HG03571 (cell line): ENCODE data around the gene RAB28.

Experiments used
- ATAC-seq: cut with Tn5 transposase; IDR thresholded peaks from one replicate; pipeline ENCODE4 v1.9.1; 2021; ENCODE audit not compliant: unreplicated experiment

RAB28 gene

GRCh38 chr4:13511101-13511500 is 27.0 kb upstream of the RAB28 start:
- no peak for ATAC-seq

GRCh38 chr4:13509442-13509841 is 25.3 kb upstream of the RAB28 start:
- ATAC-seq: no peak

GRCh38 chr4:13504374-13504773 is 20.2 kb upstream of the RAB28 start:
- no peak for ATAC-seq

- ATAC-seq: no peak
Measured at GRCh38 chr4:13498469-13498868, 14.3 kb upstream of the RAB28 start.

- no peak for ATAC-seq
Measured at GRCh38 chr4:13496605-13497004, 12.5 kb upstream of the RAB28 start.

- no peak for ATAC-seq
Measured at GRCh38 chr4:13495753-13496152, 11.6 kb upstream of the RAB28 start.

GRCh38 chr4:13493793-13494192 is 9.7 kb upstream of the RAB28 start:
- no peak for ATAC-seq

GRCh38 chr4:13492747-13493146 is 8.6 kb upstream of the RAB28 start:
- no peak for ATAC-seq

- peak; percentile 31 for ATAC-seq
Measured at GRCh38 chr4:13484749-13485221, 645 bp upstream of the RAB28 start.

GRCh38 chr4:13483768-13484121 is 395 bp downstream of the RAB28 start:
- peak; percentile 22 for ATAC-seq

- no peak for ATAC-seq
Measured at GRCh38 chr4:13483136-13483767, 888 bp downstream of the RAB28 start.

- no peak for ATAC-seq
Measured at GRCh38 chr4:13481569-13481968, 2.6 kb downstream of the RAB28 start.

GRCh38 chr4:13478707-13479106 is 5.4 kb downstream of the RAB28 start:
- no peak for ATAC-seq

- ATAC-seq: no peak
Measured at GRCh38 chr4:13478131-13478530, 6.0 kb downstream of the RAB28 start.

- ATAC-seq: no peak
Measured at GRCh38 chr4:13476915-13477314, 7.2 kb downstream of the RAB28 start.

GRCh38 chr4:13476152-13476551 is 8.0 kb downstream of the RAB28 start:
- ATAC-seq: no peak

- no peak for ATAC-seq
Measured at GRCh38 chr4:13471400-13471799, 12.7 kb downstream of the RAB28 start.

GRCh38 chr4:13470379-13470778 is 13.8 kb downstream of the RAB28 start:
- ATAC-seq: no peak

- no peak for ATAC-seq
Measured at GRCh38 chr4:13464973-13465372, 19.2 kb downstream of the RAB28 start.

GRCh38 chr4:13464543-13464942 is 19.6 kb downstream of the RAB28 start:
- no peak for ATAC-seq

- ATAC-seq: no peak
Measured at GRCh38 chr4:13461191-13461905, 22.8 kb downstream of the RAB28 start.

- ATAC-seq: no peak
Measured at GRCh38 chr4:13455411-13455810, 28.7 kb downstream of the RAB28 start.

- no peak for ATAC-seq
Measured at GRCh38 chr4:13454786-13455185, 29.4 kb downstream of the RAB28 start.
